ENCODE results near the gene LRFN4.

- no peak for TF ChIP-seq CTCF (IDR thresholded peaks at IDR 0.05)
- TF ChIP-seq POLR2AphosphoS5 (IDR thresholded peaks at IDR 0.05), result no peak
- TF ChIP-seq POLR2A (IDR thresholded peaks at IDR 0.05), result no peak
- no peak for TF ChIP-seq EP300 (IDR thresholded peaks at IDR 0.05)
These were observed 9.1 kb downstream of the LRFN4 start for GRCh38 chr11:66866007-66866406.
